HAP-1 (cell line): Measurements from ENCODE around the gene CDKAL1.
"Not testable (repeated sequence)": the region's sequence is repeated elsewhere in the genome, so short reads cannot be mapped to it uniquely, and the experiment has no call there.

Source experiments
- DNase-seq, 2 experiments: peaks; one replicate each; pipeline ENCODE4 v3.0.0-alpha.2; 2016 to 2020; ENCODE audit warnings: low spot score in 2 of 2
- H3K27me3 ChIP-seq: fragments of 250-450 bp; sonication (Bioruptor Pico); 2 replicates; pipeline ENCODE4 v1.5.1; 2020; ENCODE audit warnings: low read depth, mild to moderate bottlenecking, moderate library complexity
- H3K36me3 ChIP-seq: fragments of 250-450 bp; sonication (Bioruptor Pico); replicated peaks from 2 replicates; pipeline ENCODE4 v1.5.1; 2020; ENCODE audit warnings: mild to moderate bottlenecking
- H3K4me1 ChIP-seq: fragments of 250-450 bp; sonication (Bioruptor Pico); 2 replicates; pipeline ENCODE4 v1.5.1; 2020; ENCODE audit warnings: mild to moderate bottlenecking
- H3K4me3 ChIP-seq: fragments of 250-450 bp; sonication (Bioruptor Pico); 2 replicates; pipeline ENCODE4 v1.5.1; 2020; ENCODE audit warnings: mild to moderate bottlenecking, moderate library complexity
- H3K9me3 ChIP-seq: fragments of 250-450 bp; sonication (Bioruptor Pico); 2 replicates; pipeline ENCODE4 v1.5.1; 2020; ENCODE audit warnings: mild to moderate bottlenecking, moderate library complexity
- in situ Hi-C: fragments of 300-500 bp; cut with MboI; formaldehyde crosslinking; loops from 3 replicates; pipeline ENCODE4 v1.14.3; 2020; ENCODE audit warnings: low sequenced_read_pairs, inconsistent platforms, mixed read lengths

Gene CDKAL1

DNA sequence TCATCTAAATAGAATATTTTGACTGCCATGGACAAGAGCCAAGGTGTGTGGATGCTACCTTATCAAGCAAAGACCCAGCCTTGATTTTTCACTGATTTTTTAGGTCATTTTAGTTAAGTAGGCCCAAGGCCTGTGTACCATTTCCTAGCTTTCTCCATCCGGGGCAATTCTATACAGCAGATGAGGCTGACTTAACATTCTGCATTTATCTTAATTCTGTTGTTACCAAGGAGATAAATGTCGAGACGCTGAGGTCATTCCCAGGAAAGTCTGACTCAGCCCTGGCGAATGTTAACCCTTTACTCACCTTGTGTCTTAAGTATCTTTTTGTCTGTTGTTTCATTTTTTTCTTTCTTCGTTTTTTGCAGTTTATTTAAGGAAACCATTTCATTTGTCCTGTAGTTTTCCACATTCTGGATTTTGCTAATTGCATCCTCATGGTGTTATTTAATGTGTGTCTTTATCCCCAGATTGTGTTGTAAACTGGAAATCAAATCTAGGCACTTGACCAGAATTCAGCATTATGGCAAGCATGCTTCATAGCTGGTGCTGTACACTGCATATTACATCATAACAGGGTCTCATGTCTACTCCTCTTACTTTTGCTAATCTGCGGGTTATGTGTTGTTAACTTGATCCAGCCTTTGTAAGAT is 277.0 kb downstream of the CDKAL1 start:
- in situ Hi-C loops: no loop called here
- Histone ChIP-seq H3K27me3 (no peaks in the 10 kb centered on the region), H3K9me3 (no peaks in the 10 kb centered on the region), H3K4me1 (peaks cover 10% of the 10 kb centered on the region), H3K36me3 (no peaks in the 10 kb centered on the region; the same call in 1 of the 2 replicates), H3K4me3 (no peak overlapping the region)
- peak; percentile 44 to 64 for DNase-seq

DNA sequence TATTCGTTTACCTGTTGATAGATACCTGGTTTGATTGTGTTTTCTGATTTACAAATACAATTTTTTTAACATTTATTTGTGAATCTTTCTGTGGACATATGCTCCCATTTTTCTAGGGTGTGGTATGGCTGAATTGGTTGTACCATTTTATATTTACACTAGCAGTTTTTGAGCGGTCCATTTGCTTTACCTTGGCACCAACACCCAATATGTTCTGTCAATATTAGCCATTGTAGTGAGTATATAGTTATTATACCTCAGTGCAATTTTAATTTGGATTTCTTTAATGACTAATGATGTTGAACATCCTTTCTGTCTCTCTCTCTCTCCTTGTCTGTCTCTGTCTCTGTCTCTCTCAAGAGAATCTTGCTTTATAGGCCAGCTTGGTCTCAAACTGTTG is 278.5 kb downstream of the CDKAL1 start:
- DNase-seq: no peak
- in situ Hi-C loops: no loop called here

DNA sequence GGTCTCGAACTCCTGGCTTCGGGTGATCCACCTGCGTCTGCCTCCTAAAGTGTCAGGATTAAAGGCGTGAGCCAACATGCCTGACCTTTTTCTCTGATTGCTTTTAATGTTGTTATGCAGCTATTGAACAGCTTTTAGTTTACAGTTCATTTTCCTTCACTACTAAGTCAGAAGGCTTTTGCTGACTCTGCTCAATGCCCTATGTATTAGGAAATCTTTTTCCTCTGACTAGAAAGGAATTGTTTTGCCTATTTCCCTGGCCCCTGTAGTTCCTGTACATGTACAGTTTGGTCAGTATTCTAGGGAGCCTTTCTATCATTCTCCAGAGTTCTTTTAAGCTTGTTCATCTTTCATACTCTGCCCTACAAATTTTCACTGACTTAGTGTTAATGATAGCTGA is 280.2 kb downstream of the CDKAL1 start:
- peaks cover 19% of the 10 kb centered on the region for H3K4me1 ChIP-seq
- in situ Hi-C loops: no loop called here
- H3K4me3 ChIP-seq: no peak overlapping the region
- no peaks in the 10 kb centered on the region; the same call in 1 of the 2 replicates for H3K36me3 ChIP-seq
- no peak for DNase-seq
- H3K9me3 ChIP-seq: no peaks in the 10 kb centered on the region
- no peaks in the 10 kb centered on the region for H3K27me3 ChIP-seq

More for the DNA sequence above, 278.5 kb downstream of the CDKAL1 start:
- no peak overlapping the region for H3K4me3 ChIP-seq
- H3K36me3 ChIP-seq: no peaks in the 10 kb centered on the region; the same call in 1 of the 2 replicates
- no peaks in the 10 kb centered on the region for H3K27me3 ChIP-seq
- H3K9me3 ChIP-seq: no peaks in the 10 kb centered on the region
- peaks cover 14% of the 10 kb centered on the region for H3K4me1 ChIP-seq

DNA sequence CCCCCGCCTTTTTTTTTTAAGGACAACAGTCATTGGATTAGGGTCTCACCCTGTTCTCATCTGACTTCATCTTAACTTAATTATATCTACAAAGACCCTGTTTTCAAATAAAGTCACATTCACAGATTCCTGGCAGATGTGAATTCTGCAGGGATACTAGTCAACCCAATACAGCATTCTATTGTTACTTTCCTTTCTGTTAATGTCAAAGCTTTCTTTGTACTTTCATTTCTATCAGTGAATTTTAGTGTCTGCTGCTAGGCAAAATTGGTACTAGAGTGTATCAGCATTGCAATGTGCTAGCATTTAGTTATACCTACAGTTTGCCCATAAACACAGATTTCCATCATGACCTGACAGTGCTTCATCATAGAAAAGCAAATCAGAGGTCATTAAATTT is 281.9 kb downstream of the CDKAL1 start:
- H3K9me3 ChIP-seq: no peaks in the 10 kb centered on the region
- no peak overlapping the region for H3K4me3 ChIP-seq
- H3K36me3 ChIP-seq: no peaks in the 10 kb centered on the region; the same call in 1 of the 2 replicates
- peaks cover 13% of the 10 kb centered on the region for H3K4me1 ChIP-seq
- no peaks in the 10 kb centered on the region for H3K27me3 ChIP-seq
- no peak for DNase-seq
- in situ Hi-C loops: no loop called here

DNA sequence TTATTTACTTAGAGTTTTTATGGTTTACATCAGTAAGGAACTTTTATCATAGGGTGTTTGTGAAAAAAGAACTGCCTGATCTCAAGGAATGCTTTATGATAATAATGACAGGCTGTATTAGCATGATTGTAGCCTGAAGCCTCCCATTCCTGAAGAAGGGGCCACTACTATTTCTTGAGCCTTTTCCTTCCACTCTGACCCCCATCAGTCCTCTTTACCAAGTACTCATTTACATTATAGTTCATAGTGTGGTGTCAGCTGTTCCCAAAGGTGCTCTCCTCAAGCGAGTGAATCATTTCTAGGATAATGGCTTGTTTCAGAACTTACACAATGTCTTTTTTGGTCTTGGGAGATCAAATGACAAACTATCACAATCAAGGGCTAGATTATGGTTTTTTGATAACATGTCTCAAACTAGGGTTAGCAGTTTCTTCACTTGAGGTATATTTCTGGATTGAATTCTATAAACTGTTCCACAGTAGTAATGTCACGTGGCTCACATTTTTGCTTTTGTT is 283.6 kb downstream of the CDKAL1 start:
- Histone ChIP-seq H3K9me3 (no peaks in the 10 kb centered on the region), H3K4me1 (peaks cover 9% of the 10 kb centered on the region), H3K36me3 (no peaks in the 10 kb centered on the region), H3K27me3 (no peaks in the 10 kb centered on the region), H3K4me3 (no peak overlapping the region)
- in situ Hi-C loops: no loop called here
- no peak for DNase-seq

DNA sequence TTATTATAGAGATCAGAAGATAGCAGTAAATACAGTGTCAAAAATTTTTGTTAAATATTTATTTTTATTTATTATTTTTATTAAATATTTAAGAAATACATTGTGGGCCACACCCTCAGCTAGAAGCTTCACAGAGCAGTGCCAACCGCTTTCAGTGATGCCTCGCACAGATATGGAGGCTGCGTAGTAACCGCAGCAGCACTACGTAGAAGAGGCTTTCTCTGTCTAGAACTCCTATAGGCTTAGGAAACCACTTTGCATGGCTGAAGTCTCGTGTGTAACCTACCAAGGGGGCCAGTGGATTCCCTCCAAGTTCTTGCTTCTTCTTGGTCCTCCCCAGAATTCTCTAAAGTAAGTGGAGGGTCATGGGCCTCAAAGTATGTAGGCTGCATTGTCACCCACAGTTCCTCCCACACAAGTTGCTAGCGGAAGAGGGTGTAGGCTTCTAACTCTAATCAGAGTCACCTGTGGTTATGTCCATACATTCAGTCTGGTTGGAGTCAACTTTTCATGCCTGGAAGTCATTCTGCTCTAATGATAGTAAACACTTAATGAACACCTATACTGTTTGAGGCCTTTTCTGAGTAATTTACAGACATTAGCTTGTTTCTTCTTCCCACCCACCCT is 285.6 kb downstream of the CDKAL1 start:
- in situ Hi-C loops: no loop called here
- Histone ChIP-seq H3K4me1 (peaks cover 9% of the 10 kb centered on the region), H3K27me3 (no peaks in the 10 kb centered on the region), H3K9me3 (no peaks in the 10 kb centered on the region), H3K36me3 (no peaks in the 10 kb centered on the region), H3K4me3 (no peak overlapping the region)
- DNase-seq: no peak

DNA sequence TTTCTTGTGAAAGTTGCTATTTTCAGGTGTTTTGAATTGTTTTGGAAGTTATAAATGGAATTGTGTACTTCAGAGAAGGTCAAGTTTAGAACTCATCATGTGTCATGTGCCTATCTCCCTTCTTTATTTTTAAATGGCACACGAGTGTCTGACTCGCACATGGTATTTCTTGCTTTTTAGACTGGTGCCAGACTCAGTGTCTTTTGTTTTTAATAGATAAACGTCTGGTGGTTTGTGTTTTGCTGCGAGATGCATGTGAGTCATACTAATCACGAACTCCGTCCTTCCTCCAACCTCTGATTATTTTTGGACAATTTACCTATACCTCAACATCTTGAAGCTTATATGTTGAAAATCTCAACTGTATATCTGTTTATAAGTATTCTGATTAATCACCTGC is 292.1 kb downstream of the CDKAL1 start:
- in situ Hi-C loops: no loop called here
- no peaks in the 10 kb centered on the region for H3K4me1 ChIP-seq
- H3K9me3 ChIP-seq: no peaks in the 10 kb centered on the region
- no peak for DNase-seq
- no peaks in the 10 kb centered on the region for H3K27me3 ChIP-seq
- H3K36me3 ChIP-seq: no peaks in the 10 kb centered on the region
- no peak overlapping the region for H3K4me3 ChIP-seq

DNA sequence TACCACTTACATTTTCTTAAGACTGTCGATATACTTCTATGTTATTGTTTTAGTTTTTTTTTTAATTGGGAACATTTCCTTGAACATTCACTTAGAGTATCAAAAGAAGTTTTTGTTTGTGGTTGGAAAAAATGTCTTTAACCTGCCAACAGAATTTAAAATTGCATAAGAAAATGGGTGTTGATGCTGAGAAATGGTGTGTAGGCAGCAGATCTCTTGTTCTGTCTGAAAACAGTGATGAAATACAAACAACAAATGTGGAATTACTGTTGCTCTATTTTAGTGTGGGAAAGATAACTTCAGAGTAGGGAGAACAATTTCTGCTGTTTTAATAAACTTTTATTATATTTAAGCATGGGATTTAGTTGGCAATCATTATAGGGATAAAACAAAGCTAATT is 293.5 kb downstream of the CDKAL1 start:
- no peak for DNase-seq
- in situ Hi-C loops: no loop called here
- no peaks in the 10 kb centered on the region for H3K36me3 ChIP-seq

DNA sequence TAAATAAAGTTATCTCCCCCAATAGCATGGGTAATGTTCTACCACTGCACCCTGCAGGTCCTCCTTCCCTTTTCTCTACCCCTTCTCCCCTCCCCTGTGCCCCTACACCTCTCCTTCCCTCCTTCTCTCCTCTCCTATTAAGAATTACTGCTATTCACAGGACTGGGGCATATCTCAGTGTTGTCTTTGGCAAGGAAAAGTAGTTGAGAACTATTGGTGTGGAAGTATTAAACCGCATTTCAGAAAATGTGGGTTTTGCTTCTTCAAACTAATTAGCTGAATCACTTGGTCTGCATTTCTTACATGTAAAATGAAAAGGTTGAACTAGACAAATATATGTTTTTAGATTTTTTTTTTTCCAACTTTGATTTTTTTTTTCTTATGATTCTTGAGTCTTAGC is 296.3 kb downstream of the CDKAL1 start:
- no peak for DNase-seq
- no peak overlapping the region for H3K4me3 ChIP-seq
- H3K4me1 ChIP-seq: no peaks in the 10 kb centered on the region
- in situ Hi-C loops: no loop called here
- H3K9me3 ChIP-seq: no peaks in the 10 kb centered on the region
- H3K36me3 ChIP-seq: no peaks in the 10 kb centered on the region
- H3K27me3 ChIP-seq: no peaks in the 10 kb centered on the region

More for the DNA sequence above, 293.5 kb downstream of the CDKAL1 start:
- Histone ChIP-seq H3K9me3 (no peaks in the 10 kb centered on the region), H3K4me1 (no peaks in the 10 kb centered on the region), H3K4me3 (no peak overlapping the region), H3K27me3 (no peaks in the 10 kb centered on the region)

GRCh38 chr6:20831251-20831650 is 297.0 kb downstream of the CDKAL1 start:
- in situ Hi-C loops, H3K4me1 ChIP-seq, H3K9me3 ChIP-seq, H3K27me3 ChIP-seq, H3K36me3 ChIP-seq, H3K4me3 ChIP-seq, DNase-seq: not testable (repeated sequence)

DNA sequence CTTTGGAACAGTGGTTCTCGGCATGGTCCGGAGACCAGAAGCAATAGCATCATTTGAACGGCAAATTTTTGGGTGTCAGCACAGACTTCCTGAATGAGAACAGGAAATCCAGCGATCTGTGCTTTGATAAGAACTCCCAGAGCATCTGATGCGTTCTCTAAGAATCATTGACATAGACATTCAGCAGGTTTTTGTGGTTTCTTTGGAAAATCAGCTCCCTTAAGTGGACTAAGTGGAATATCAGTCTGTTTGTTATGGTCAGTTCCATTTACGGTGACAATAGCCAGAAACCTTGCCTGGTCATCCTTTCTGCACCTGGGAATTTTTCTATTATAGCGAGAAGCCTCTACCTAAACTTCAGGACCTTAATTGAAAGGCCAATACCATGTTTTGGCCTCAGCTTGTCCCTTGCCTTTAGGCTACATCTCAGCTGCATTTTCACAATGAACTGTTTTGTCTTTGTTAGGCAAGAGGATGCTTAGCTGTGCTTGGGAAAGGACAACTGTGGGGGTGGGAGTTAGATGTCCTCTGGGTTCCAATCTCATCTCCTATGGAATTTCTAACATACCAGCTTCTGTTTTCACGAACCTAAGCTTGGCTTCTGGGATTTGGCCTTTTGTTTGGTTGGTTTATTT is 299.7 kb downstream of the CDKAL1 start:
- Histone ChIP-seq H3K36me3 (no peaks in the 10 kb centered on the region), H3K27me3 (no peaks in the 10 kb centered on the region), H3K9me3 (no peaks in the 10 kb centered on the region), H3K4me3 (no peak overlapping the region), H3K4me1 (no peaks in the 10 kb centered on the region)
- in situ Hi-C loops: no loop called here
- DNase-seq: no peak

DNA sequence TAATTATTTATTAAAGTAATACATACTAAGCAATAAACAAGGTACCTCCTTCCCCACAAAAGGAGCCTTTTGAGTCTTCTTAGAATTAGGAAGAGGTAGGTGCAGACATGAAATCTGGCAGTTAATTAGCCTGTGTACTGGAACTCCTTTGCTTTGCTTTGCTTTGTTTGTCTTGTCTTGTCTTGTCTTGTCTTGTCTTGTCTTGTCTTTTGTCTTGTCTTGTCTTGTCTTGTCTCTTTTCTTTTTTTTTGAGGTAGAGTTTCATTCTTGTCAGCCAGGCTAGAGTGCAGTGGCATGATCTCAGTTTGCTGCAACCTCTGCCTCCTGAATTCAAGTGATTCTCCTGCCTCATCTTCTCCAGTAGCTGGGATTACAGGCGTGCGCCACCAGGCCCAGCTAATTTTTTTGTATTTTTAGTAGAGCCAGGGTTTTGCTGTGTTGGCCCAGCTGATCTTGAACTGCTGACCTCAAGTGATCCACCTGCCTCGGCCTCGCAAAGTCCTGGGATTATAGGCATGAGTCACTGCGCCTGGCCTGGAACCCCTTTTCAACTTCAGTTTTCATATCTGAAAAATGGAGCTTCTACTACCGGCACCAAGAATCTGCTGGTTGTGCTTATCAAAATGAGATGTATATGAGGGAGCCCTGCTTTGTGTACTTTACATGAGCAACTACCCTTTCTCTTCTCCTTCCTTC is 301.2 kb downstream of the CDKAL1 start:
- in situ Hi-C loops: no loop called here
- no peaks in the 10 kb centered on the region for H3K4me1 ChIP-seq
- no peak overlapping the region for H3K4me3 ChIP-seq
- H3K9me3 ChIP-seq: no peaks in the 10 kb centered on the region
- DNase-seq: no peak
- no peaks in the 10 kb centered on the region for H3K36me3 ChIP-seq
- no peaks in the 10 kb centered on the region for H3K27me3 ChIP-seq

GRCh38 chr6:20837189-20837588 is 302.9 kb downstream of the CDKAL1 start:
- DNase-seq: no peak
- no peaks in the 10 kb centered on the region for H3K4me1 ChIP-seq
- in situ Hi-C loops: no loop called here
- H3K4me3 ChIP-seq: no peak overlapping the region
- H3K27me3 ChIP-seq: no peaks in the 10 kb centered on the region
- H3K36me3 ChIP-seq: no peaks in the 10 kb centered on the region
- no peaks in the 10 kb centered on the region for H3K9me3 ChIP-seq

GRCh38 chr6:20838113-20838512 is 303.9 kb downstream of the CDKAL1 start:
- Histone ChIP-seq H3K4me1 (no peaks in the 10 kb centered on the region), H3K4me3 (no peak overlapping the region), H3K9me3 (no peaks in the 10 kb centered on the region), H3K27me3 (no peaks in the 10 kb centered on the region), H3K36me3 (no peaks in the 10 kb centered on the region)
- in situ Hi-C loops: no loop called here
- no peak for DNase-seq
